ENCODE results near the gene RMI1.

- TF ChIP-seq GATA2 (IDR thresholded peaks at IDR 0.05; ENCODE audit: low read depth, low read length) = no peak
- TF ChIP-seq GATA3 (IDR thresholded peaks at IDR 0.05; ENCODE audit: low read depth, low read length) = no peak
These were observed 1.4 kb upstream of the RMI1 start for GRCh38 chr9:83978992-83979811.
